SK-N-SH (cell line): ENCODE measurements around the gene ELOVL4.

Experiments used
- CTCF ChIP-seq: fragments of 200-600 bp; sonication (generic); IDR thresholded peaks from 2 replicates; pipeline ENCODE4 v1.6.1; 2017; ENCODE audit warnings: antibody characterized with exemption, mild to moderate bottlenecking, moderate library complexity
- EZH2phosphoT487 ChIP-seq: fragments of 200-600 bp; sonication (generic); IDR thresholded peaks from 2 replicates; pipeline ENCODE4 v1.6.1; 2017; ENCODE audit warnings: low read depth, mixed run types, mild to moderate bottlenecking, antibody characterized with exemption, moderate library complexity, borderline replicate concordance
- GABPA ChIP-seq: IDR thresholded peaks from 2 replicates; pipeline ENCODE4 v1.4.0; 2012; ENCODE audit warnings: low read depth, mild to moderate bottlenecking
- GATA2 ChIP-seq: sonication (generic); formaldehyde crosslinking; IDR thresholded peaks from 2 replicates; pipeline ENCODE4 v1.5.0; 2020; ENCODE audit warnings: mild to moderate bottlenecking, missing genetic modification reagents
- MEF2A ChIP-seq: IDR thresholded peaks from 2 replicates; pipeline ENCODE4 v1.4.0; 2012; ENCODE audit warnings: low read depth, borderline replicate concordance
- NFIC ChIP-seq: IDR thresholded peaks from 2 replicates; pipeline ENCODE4 v1.4.0; 2012; ENCODE audit warnings: borderline replicate concordance
- NRF1 ChIP-seq: IDR thresholded peaks from 2 replicates; pipeline ENCODE4 v1.6.1; 2012; ENCODE audit warnings: low read depth, mild to moderate bottlenecking, low read length
- RXRA ChIP-seq: IDR thresholded peaks from 2 replicates; pipeline ENCODE4 v1.4.0; 2012; ENCODE audit warnings: low read depth, mild to moderate bottlenecking, borderline replicate concordance
- TAF1 ChIP-seq: IDR thresholded peaks from 2 replicates; pipeline ENCODE4 v1.6.1; 2012; ENCODE audit warnings: low read depth, mild to moderate bottlenecking, low read length, moderate library complexity, borderline replicate concordance
- TF ChIP-seq, protein P1 (sequence below): fragments of 150-350 bp; IDR thresholded peaks from 2 replicates; pipeline ENCODE4 v1.6.1; 2017; ENCODE audit warnings: antibody characterized with exemption, low read length, low read depth, borderline replicate concordance

GRCh38 chr6:79981652-79982051 is 34.3 kb upstream of the ELOVL4 start:
- TF ChIP-seq RXRA = no peak
- TF ChIP-seq CTCF = no peak
- TF ChIP-seq NFIC = no peak
- no peak for TF ChIP-seq MEF2A
- no peak for TF ChIP-seq GATA2
- TF ChIP-seq EZH2phosphoT487 = no peak
- no peak for TF ChIP-seq TAF1
- no peak for TF ChIP-seq NRF1
- TF ChIP-seq GABPA = no peak
- TF ChIP-seq, protein P1, sequence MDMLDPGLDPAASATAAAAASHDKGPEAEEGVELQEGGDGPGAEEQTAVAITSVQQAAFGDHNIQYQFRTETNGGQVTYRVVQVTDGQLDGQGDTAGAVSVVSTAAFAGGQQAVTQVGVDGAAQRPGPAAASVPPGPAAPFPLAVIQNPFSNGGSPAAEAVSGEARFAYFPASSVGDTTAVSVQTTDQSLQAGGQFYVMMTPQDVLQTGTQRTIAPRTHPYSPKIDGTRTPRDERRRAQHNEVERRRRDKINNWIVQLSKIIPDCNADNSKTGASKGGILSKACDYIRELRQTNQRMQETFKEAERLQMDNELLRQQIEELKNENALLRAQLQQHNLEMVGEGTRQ = no peak
